Sigmoid colon (tissue), 4 donors: ENCODE data around the gene SPARC.

Experiments
- EP300 ChIP-seq, 4 donors: sonication (generic); formaldehyde crosslinking; IDR thresholded peaks; one replicate each; pipeline ENCODE4 v1.6.1; 2017; ENCODE audit warnings: antibody characterized with exemption in 4 of 4
- POLR2A ChIP-seq, 2 donors: fragments of 450-650 bp; IDR thresholded peaks; one replicate each; pipeline ENCODE4 v1.6.1; 2016; ENCODE audit warnings: antibody characterized with exemption in 2 of 2, mild to moderate bottlenecking in 2 of 2, moderate library complexity in 2 of 2
- TF ChIP-seq, protein P1 (sequence below), 4 experiments: fragments of 450-650 bp in 3 of 4; fragments of 200-600 bp in 1 of 4; IDR thresholded peaks; one replicate each; pipeline ENCODE4 v1.5.1; 2016 to 2019; ENCODE audit warnings: antibody characterized with exemption in 4 of 4, mild to moderate bottlenecking in 3 of 4, moderate library complexity in 2 of 4

DNA sequence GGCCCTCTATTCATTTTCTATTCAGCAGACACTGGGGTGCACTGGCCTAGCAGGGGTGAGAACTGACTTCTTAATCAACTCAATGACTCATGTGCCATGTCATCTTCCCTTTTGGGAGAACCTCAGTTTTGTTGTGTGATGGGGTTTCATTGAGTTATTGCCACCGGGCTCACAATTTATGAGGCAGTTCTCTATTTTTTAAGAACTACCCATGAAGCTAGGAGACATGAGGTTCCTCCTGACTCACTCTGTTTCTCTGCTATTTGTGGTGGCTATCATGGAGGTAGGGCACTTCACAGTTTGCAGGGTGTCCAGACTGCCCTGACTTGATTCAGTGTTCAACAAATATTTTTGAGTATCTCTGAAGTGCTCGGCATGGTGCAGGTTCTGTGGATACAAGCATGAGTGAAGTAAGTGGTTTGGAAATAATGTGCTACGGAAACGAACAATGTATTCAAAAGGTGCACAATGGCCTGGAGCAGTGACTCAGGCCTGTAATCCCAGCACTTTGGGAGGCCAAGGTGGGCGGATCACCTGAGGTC is 39.3 kb downstream of the SPARC start:
- no peak for TF ChIP-seq POLR2A (IDR thresholded peaks at IDR 0.05)
- TF ChIP-seq, protein P1, sequence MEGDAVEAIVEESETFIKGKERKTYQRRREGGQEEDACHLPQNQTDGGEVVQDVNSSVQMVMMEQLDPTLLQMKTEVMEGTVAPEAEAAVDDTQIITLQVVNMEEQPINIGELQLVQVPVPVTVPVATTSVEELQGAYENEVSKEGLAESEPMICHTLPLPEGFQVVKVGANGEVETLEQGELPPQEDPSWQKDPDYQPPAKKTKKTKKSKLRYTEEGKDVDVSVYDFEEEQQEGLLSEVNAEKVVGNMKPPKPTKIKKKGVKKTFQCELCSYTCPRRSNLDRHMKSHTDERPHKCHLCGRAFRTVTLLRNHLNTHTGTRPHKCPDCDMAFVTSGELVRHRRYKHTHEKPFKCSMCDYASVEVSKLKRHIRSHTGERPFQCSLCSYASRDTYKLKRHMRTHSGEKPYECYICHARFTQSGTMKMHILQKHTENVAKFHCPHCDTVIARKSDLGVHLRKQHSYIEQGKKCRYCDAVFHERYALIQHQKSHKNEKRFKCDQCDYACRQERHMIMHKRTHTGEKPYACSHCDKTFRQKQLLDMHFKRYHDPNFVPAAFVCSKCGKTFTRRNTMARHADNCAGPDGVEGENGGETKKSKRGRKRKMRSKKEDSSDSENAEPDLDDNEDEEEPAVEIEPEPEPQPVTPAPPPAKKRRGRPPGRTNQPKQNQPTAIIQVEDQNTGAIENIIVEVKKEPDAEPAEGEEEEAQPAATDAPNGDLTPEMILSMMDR (IDR thresholded peaks at IDR 0.05) = no peak
- TF ChIP-seq EP300 (IDR thresholded peaks at IDR 0.05) = no peak
